Panc1 (cell line): Measurements from ENCODE around the gene KRTAP22-2.

Source experiments
- CTCF ChIP-seq: fragments of 450-650 bp; IDR thresholded peaks from 2 replicates; pipeline ENCODE4 v1.5.1; 2017; ENCODE audit warnings: mild to moderate bottlenecking
- POLR2AphosphoS5 ChIP-seq: IDR thresholded peaks from 2 replicates; pipeline ENCODE4 v1.6.1; 2012; ENCODE audit warnings: mild to moderate bottlenecking, low read depth, low read length, moderate library complexity
- REST ChIP-seq, 2 experiments: IDR thresholded peaks; 2 replicates each; pipeline ENCODE4 v1.6.1; 2011 to 2012; ENCODE audit warnings: low read depth in 2 of 2, control low read depth in 1 of 2, low read length in 1 of 2, mild to moderate bottlenecking in 1 of 2, moderate library complexity in 1 of 2; ENCODE audit not compliant: insufficient read depth in 1 of 2
- SIN3A ChIP-seq: IDR thresholded peaks from 2 replicates; pipeline ENCODE4 v1.6.1; 2012; ENCODE audit warnings: low read depth, mild to moderate bottlenecking, low read length, moderate library complexity, borderline replicate concordance; ENCODE audit not compliant: insufficient read depth
- TCF7L2 ChIP-seq: IDR thresholded peaks from 2 replicates; pipeline ENCODE4 v1.6.1; 2011; ENCODE audit warnings: mild to moderate bottlenecking, low read depth, low read length, inconsistent platforms

- TF ChIP-seq CTCF: no peak
- TF ChIP-seq POLR2AphosphoS5: no peak
- no peak for TF ChIP-seq REST (IDR thresholded peaks at IDR 0.05; ENCODE audit: insufficient read depth in 1 of 2, low read depth in 2 of 2, low read length in 1 of 2)
- no peak for TF ChIP-seq SIN3A
- no peak for TF ChIP-seq TCF7L2
Measured at GRCh38 chr21:30582870-30583269, 7.3 kb downstream of the KRTAP22-2 start.
